SU-DHL-6 (cell line): ENCODE results near the gene WDR90.

Source experiments
- H2AFZ ChIP-seq: fragments of 200-600 bp; sonication (generic); 2 replicates; pipeline ENCODE4 v1.6.1; 2014; ENCODE audit warnings: low read depth, mild to moderate bottlenecking, moderate library complexity, mixed read lengths, antibody characterized with exemption, low read length; ENCODE audit not compliant: severe bottlenecking
- H3F3A ChIP-seq: fragments of 200-600 bp; shearing (Covaris generic); 2 replicates; pipeline ENCODE4 v1.6.0; 2016; ENCODE audit warnings: antibody characterized with exemption, mild to moderate bottlenecking; ENCODE audit not compliant: insufficient read depth
- H3K27ac ChIP-seq: fragments of 200-600 bp; sonication (generic); 2 replicates; pipeline ENCODE4 v1.5.1; 2016; ENCODE audit warnings: low read depth, mild to moderate bottlenecking, low read length, moderate library complexity, mixed read lengths
- H3K27me3 ChIP-seq: fragments of 200-600 bp; sonication (generic), shearing (Covaris generic); 2 replicates; pipeline ENCODE4 v1.6.0; 2014; ENCODE audit warnings: mild to moderate bottlenecking, low read length
- H3K36me3 ChIP-seq: fragments of 200-600 bp; sonication (generic); 2 replicates; pipeline ENCODE4 v1.6.1; 2014; ENCODE audit warnings: mild to moderate bottlenecking, low read length, mixed read lengths
- H3K4me2 ChIP-seq: fragments of 300-600, 200-600 bp; shearing (Covaris generic), sonication (generic); 2 replicates; pipeline ENCODE4 v1.6.0; 2014; ENCODE audit warnings: low read length, low read depth, mild to moderate bottlenecking; ENCODE audit not compliant: poor library complexity, severe bottlenecking
- H3K4me3 ChIP-seq: fragments of 200-600 bp; sonication (generic); 2 replicates; pipeline ENCODE4 v1.5.1; 2014; ENCODE audit warnings: antibody characterized with exemption, low read length, mild to moderate bottlenecking, mixed read lengths; ENCODE audit not compliant: insufficient read depth, poor library complexity, severe bottlenecking
- H3K79me2 ChIP-seq: fragments of 200-600 bp; sonication (generic); 2 replicates; pipeline ENCODE4 v1.6.1; 2014; ENCODE audit warnings: mild to moderate bottlenecking, low read length, moderate library complexity; ENCODE audit not compliant: insufficient read depth
- H3K9ac ChIP-seq: fragments of 200-600 bp; sonication (generic); 2 replicates; pipeline ENCODE4 v1.7.0; 2014; ENCODE audit warnings: mild to moderate bottlenecking, low read length
- H3K9me2 ChIP-seq: fragments of 200-600 bp; sonication (generic); replicated peaks from 2 replicates; pipeline ENCODE4 v1.6.1; 2014; ENCODE audit warnings: low read length; ENCODE audit not compliant: insufficient read depth
- H3K9me3 ChIP-seq: fragments of 200-600 bp; sonication (generic); 2 replicates; pipeline ENCODE4 v1.6.1; 2014; ENCODE audit warnings: low read length, mixed read lengths; ENCODE audit not compliant: insufficient read depth
- H4K20me1 ChIP-seq: fragments of 200-600 bp; sonication (generic); 2 replicates; pipeline ENCODE4 v1.6.1; 2014; ENCODE audit warnings: low read depth, mild to moderate bottlenecking, antibody characterized with exemption, low read length, moderate library complexity, mixed read lengths
- EZH2phosphoT487 ChIP-seq: fragments of 200-600 bp; sonication (generic), shearing (Covaris generic); conservative IDR thresholded peaks from 2 replicates; pipeline ENCODE4 v1.6.1; 2018; ENCODE audit warnings: mild to moderate bottlenecking, antibody characterized with exemption, low read length, moderate library complexity, mixed read lengths
- TF ChIP-seq, protein P1 (sequence below): fragments of 200-600 bp; sonication (generic); IDR thresholded peaks from one replicate; pipeline ENCODE4 v1.5.1; 2017; ENCODE audit warnings: antibody characterized with exemption, mild to moderate bottlenecking, low read length, moderate library complexity; ENCODE audit not compliant: insufficient read depth, poor library complexity, severe bottlenecking

The WDR90 gene

DNA sequence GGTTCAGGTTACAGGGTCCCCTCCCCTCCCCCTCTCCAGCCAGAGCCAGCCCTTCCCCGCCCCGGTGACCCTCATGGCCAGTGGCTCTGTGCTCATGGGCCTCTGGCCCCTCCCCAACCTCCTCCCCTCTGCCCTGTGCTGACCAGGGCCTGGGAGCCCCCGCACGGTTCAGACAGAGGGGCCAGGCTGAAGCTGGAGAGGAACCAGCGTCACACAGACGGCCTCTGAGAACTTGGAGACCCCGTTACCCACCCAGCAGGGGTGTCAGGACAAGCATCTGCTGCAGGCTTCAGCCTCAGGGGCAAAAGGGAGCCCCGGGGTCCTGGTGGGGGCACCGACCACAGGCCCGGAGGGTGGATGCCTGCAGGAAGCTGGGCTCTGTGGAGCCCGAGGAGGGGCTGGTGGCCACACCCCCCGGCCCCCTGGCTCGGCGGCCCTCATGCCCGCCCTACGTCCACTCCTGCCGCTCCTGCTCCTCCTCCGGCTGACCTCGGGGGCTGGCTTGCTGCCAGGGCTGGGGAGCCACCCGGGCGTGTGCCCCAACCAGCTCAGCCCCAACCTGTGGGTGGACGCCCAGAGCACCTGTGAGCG, 18.3 kb upstream of the WDR90 start, which contains the start of gene WFIKKN1:
Gene WFIKKN1, plus strand, starts transcription at position 171 of the 591 bp plus-strand sequence. Its CDS starts 269 bp downstream, at position 440.
- Histone ChIP-seq H3K79me2 (no peaks in the 10 kb centered on the region), H3K27me3 (no peaks in the 10 kb centered on the region), H3K4me3 (no peak within 1 kb of the TSS), H3K9ac (no peak within 1 kb of the TSS), H2AFZ (no peak within 1 kb of the TSS), H3K4me2 (no peak within 1 kb of the TSS), H3K36me3 (no peaks in the 10 kb centered on the region), H3F3A (no peaks in the 10 kb centered on the region), H3K27ac (no peak within 1 kb of the TSS), H3K9me3 (no peaks in the 10 kb centered on the region), H4K20me1 (no peaks in the 10 kb centered on the region), H3K9me2 (no peaks in the 10 kb centered on the region)
- no peak for TF ChIP-seq EZH2phosphoT487
- TF ChIP-seq, protein P1, sequence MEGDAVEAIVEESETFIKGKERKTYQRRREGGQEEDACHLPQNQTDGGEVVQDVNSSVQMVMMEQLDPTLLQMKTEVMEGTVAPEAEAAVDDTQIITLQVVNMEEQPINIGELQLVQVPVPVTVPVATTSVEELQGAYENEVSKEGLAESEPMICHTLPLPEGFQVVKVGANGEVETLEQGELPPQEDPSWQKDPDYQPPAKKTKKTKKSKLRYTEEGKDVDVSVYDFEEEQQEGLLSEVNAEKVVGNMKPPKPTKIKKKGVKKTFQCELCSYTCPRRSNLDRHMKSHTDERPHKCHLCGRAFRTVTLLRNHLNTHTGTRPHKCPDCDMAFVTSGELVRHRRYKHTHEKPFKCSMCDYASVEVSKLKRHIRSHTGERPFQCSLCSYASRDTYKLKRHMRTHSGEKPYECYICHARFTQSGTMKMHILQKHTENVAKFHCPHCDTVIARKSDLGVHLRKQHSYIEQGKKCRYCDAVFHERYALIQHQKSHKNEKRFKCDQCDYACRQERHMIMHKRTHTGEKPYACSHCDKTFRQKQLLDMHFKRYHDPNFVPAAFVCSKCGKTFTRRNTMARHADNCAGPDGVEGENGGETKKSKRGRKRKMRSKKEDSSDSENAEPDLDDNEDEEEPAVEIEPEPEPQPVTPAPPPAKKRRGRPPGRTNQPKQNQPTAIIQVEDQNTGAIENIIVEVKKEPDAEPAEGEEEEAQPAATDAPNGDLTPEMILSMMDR: no peak

DNA sequence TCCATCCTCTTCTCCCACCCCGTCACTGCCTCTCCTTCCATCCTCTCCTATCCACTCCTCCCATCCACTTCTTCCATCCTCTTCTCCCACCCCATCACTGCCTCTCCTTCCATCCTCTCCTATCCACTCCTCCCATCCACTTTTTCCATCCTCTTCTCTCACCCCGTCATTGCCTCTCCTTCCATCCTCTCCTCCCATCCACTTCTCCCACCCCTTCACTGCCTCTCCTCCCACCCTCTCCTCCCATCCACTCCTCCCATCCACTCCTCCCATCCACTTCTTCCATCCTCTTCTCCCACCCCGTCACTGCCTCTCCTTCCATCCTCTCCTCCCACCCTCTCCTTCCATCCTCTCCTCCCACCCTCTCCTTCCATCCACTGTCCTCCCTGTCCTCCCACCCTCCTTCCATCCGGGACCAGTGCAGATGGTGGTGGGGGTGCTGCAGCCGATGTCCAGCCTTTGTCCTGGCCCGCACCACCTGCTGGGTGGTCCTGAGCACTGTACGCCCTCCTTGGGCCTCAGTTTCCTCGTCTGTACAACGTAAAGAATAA, 17.3 kb upstream of the WDR90 start:
- H3F3A ChIP-seq: no peaks in the 10 kb centered on the region; the same call in 1 of the 2 replicates
- no peak overlapping the region for H3K4me2 ChIP-seq
- H3K9me3 ChIP-seq: no peaks in the 10 kb centered on the region
- no peaks in the 10 kb centered on the region for H3K36me3 ChIP-seq
- H3K9ac ChIP-seq: no peak overlapping the region
- H3K79me2 ChIP-seq: no peaks in the 10 kb centered on the region
- no peaks in the 10 kb centered on the region for H3K27me3 ChIP-seq
- no peaks in the 10 kb centered on the region for H4K20me1 ChIP-seq
- H2AFZ ChIP-seq: no peak overlapping the region
- H3K27ac ChIP-seq: no peak overlapping the region
- no peak overlapping the region for H3K4me3 ChIP-seq
- TF ChIP-seq, protein P1: no peak
- TF ChIP-seq EZH2phosphoT487: no peak
- H3K9me2 ChIP-seq: no peaks in the 10 kb centered on the region

DNA sequence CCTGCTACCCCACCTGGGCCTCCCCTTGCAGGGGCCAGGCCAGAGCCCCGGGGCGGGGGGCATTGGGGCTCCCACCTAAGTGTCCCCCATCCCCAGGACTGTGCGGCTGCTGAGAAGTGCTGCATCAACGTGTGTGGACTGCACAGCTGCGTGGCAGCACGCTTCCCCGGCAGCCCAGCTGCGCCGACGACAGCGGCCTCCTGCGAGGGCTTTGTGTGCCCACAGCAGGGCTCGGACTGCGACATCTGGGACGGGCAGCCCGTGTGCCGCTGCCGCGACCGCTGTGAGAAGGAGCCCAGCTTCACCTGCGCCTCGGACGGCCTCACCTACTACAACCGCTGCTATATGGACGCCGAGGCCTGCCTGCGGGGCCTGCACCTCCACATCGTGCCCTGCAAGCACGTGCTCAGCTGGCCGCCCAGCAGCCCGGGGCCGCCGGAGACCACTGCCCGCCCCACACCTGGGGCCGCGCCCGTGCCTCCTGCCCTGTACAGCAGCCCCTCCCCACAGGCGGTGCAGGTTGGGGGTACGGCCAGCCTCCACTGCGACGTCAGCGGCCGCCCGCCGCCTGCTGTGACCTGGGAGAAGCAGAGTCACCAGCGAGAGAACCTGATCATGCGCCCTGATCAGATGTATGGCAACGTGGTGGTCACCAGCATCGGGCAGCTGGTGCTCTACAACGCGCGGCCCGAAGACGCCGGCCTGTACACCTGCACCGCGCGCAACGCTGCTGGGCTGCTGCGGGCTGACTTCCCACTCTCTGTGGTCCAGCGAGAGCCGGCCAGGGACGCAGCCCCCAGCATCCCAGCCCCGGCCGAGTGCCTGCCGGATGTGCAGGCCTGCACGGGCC, 16.5 kb upstream of the WDR90 start:
- no peak overlapping the region for H3K4me3 ChIP-seq
- no peak overlapping the region for H3K4me2 ChIP-seq
- H2AFZ ChIP-seq: no peak overlapping the region
- H3K9me2 ChIP-seq: no peaks in the 10 kb centered on the region
- H3K36me3 ChIP-seq: no peaks in the 10 kb centered on the region
- no peak overlapping the region for H3K9ac ChIP-seq
- no peaks in the 10 kb centered on the region for H4K20me1 ChIP-seq
- H3F3A ChIP-seq: no peaks in the 10 kb centered on the region; the same call in 1 of the 2 replicates
- H3K27ac ChIP-seq: no peak overlapping the region
- H3K79me2 ChIP-seq: no peaks in the 10 kb centered on the region
- no peaks in the 10 kb centered on the region for H3K27me3 ChIP-seq
- TF ChIP-seq, protein P1: no peak
- TF ChIP-seq EZH2phosphoT487: no peak
- no peaks in the 10 kb centered on the region for H3K9me3 ChIP-seq
